Measurements from ENCODE around the gene RAF1.
"Not testable (repeated sequence)": the region's sequence is repeated elsewhere in the genome, so short reads cannot be mapped to it uniquely, and the experiment has no call there.

The RAF1 gene

GRCh38 chr3:12663936-12664908 is at the start of gene RAF1:
Gene RAF1, minus strand, starts transcription at chr3:12664117. Its CDS starts 45,396 bp downstream, at chr3:12618721.
- in situ Hi-C loops (cut with HindIII; ENCODE audit: low sequenced_read_pairs) = no loop called here

- in situ Hi-C loops (cut with HindIII; ENCODE audit: low sequenced_read_pairs) = no loop called here
Observed at GRCh38 chr3:12710062-12710461, 46.1 kb upstream of the RAF1 start.

- in situ Hi-C loops (cut with HindIII; ENCODE audit: low sequenced_read_pairs) = no loop called here
Observed at GRCh38 chr3:12709334-12709733, 45.4 kb upstream of the RAF1 start.

DNA sequence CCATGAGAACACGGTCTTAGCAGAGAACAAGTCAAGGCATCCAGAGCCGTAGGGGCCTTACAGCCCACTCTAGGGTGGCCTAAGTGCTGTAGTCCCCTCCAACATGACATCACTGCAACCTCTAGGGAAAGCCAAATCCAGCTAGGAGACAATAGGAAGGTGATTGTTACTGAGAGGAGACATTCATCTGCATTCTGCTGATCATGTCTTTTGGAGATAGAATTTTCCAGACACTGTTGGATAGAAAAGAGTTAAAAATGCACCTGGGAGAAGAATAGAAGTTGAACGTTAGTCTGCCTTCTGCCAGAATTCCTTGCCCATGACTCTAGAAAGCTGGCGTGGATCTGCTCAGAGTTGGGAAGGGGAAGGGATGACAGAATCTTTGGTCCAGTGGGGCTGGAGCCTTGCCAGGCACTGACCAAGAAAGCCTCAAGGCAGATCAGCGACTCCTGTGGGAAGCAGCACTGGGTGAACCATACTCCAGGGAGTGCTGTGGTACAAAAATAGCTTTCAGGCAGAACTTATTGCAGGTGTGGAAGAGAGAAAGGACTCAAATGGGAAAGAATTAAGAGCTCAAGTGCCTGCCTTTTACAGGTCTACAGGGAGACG is 44.8 kb upstream of the RAF1 start:
- in situ Hi-C loops (cut with HindIII; ENCODE audit: low sequenced_read_pairs) = no loop called here

GRCh38 chr3:12707449-12707848 is 43.5 kb upstream of the RAF1 start:
- in situ Hi-C loops (cut with HindIII; ENCODE audit: low sequenced_read_pairs) = no loop called here

GRCh38 chr3:12706504-12707253 is 42.8 kb upstream of the RAF1 start:
- in situ Hi-C loops (cut with HindIII; ENCODE audit: low sequenced_read_pairs) = no loop called here

GRCh38 chr3:12705981-12706380 is 42.1 kb upstream of the RAF1 start:
- in situ Hi-C loops (cut with HindIII; ENCODE audit: low sequenced_read_pairs) = no loop called here

DNA sequence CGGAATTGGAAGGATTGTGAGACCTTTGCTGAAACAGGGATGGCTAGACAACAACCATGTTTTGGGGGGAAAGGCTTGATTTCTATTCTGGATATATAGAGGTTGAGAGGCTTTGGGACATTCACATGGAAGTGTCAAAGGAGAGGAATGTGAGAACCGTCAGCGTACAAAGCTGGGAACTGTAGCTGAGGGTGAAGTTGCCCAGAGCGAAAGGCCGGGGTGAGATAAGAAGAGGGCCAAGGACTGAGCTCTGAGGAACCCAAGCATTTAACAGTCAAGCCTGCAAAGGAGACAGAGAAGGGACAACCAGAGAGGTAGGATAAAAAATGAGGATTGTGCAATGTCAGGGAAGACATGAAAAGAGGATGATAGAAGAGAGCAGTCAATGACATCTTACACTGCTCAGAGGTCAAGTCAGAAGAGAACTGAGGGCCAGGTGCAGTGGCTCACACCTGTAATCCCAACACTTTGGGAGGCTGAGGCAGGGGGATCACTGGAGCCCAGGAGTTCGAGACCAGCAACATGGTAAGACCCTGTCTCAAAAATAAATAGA is 41.5 kb upstream of the RAF1 start:
- in situ Hi-C loops (cut with HindIII; ENCODE audit: low sequenced_read_pairs) = no loop called here

DNA sequence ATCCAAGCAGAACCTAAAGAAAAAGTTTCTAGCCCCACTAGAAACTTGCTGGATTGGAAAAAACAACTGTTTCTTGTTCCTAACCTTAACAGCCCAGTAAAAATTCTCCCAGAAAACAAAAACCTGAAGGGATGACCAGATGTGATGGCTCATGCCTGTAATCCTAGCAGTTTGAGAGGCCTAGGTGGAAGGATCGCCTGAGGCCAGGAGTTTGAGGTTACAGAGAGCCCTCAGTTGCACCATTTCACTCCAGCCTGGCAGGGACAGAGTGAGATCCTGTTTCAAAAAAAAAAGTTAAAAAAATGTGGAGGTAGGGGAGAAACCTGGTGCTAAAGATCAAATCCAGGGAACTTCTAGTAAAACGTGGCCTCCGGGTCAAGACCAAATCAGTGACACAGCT is 38.6 kb upstream of the RAF1 start:
- in situ Hi-C loops (cut with HindIII; ENCODE audit: low sequenced_read_pairs) = no loop called here

- in situ Hi-C loops (cut with HindIII; ENCODE audit: low sequenced_read_pairs) = not testable (repeated sequence)
Observed at GRCh38 chr3:12701601-12702000, 37.7 kb upstream of the RAF1 start.

- in situ Hi-C loops (cut with HindIII; ENCODE audit: low sequenced_read_pairs) = no loop called here
Observed at GRCh38 chr3:12700800-12701199, 36.9 kb upstream of the RAF1 start.

GRCh38 chr3:12695916-12696315 is 32.0 kb upstream of the RAF1 start:
- in situ Hi-C loops (cut with HindIII; ENCODE audit: low sequenced_read_pairs) = no loop called here

DNA sequence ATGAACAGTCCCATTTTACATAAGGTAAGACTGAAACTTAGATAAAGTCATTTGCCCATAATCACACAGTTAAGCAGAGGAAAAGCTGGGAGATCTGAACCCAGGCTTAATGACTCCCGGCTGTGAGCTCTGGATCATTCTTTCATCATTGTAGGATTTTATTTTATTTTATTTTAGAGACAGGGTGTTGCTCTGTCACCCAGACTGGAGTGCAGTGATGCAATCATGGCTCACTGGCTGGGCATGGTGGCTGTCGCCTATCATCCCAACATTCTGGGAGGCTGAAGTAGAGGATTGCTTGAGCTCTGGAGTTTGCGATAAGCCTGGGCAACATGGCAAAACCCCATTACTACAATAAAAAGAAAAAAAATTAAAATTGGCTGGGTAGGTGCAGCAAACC is 31.2 kb upstream of the RAF1 start:
- in situ Hi-C loops (cut with HindIII; ENCODE audit: low sequenced_read_pairs) = no loop called here

DNA sequence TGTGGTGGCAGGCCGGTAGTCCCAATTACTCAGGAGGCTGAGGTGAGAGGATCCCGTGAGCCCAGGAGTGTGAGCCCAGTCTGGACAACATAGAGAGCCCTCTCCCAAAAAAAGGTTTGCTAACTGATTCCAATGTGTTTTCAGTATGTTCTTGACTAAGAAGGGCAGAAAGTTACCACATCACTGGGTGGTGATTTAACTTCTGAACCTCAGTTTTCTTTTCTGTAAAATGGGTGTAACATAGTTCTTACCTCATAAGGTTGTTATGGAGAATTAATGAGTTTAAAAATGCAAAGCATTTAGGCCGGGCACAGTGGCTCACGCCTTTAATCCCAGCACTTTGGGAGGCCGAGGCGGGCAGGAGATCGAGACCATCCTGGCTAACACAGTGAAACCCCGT is 28.5 kb upstream of the RAF1 start:
- in situ Hi-C loops (cut with HindIII; ENCODE audit: low sequenced_read_pairs) = no loop called here

GRCh38 chr3:12689997-12690711 is 26.2 kb upstream of the RAF1 start:
- in situ Hi-C loops (cut with HindIII; ENCODE audit: low sequenced_read_pairs) = no loop called here

- in situ Hi-C loops (cut with HindIII; ENCODE audit: low sequenced_read_pairs) = no loop called here
Observed at GRCh38 chr3:12687948-12688347, 24.0 kb upstream of the RAF1 start.

- in situ Hi-C loops (cut with HindIII; ENCODE audit: low sequenced_read_pairs) = no loop called here
Observed at GRCh38 chr3:12686096-12686495, 22.2 kb upstream of the RAF1 start.

- in situ Hi-C loops (cut with HindIII; ENCODE audit: low sequenced_read_pairs) = no loop called here
Observed at GRCh38 chr3:12681943-12682390, 18.1 kb upstream of the RAF1 start.

DNA sequence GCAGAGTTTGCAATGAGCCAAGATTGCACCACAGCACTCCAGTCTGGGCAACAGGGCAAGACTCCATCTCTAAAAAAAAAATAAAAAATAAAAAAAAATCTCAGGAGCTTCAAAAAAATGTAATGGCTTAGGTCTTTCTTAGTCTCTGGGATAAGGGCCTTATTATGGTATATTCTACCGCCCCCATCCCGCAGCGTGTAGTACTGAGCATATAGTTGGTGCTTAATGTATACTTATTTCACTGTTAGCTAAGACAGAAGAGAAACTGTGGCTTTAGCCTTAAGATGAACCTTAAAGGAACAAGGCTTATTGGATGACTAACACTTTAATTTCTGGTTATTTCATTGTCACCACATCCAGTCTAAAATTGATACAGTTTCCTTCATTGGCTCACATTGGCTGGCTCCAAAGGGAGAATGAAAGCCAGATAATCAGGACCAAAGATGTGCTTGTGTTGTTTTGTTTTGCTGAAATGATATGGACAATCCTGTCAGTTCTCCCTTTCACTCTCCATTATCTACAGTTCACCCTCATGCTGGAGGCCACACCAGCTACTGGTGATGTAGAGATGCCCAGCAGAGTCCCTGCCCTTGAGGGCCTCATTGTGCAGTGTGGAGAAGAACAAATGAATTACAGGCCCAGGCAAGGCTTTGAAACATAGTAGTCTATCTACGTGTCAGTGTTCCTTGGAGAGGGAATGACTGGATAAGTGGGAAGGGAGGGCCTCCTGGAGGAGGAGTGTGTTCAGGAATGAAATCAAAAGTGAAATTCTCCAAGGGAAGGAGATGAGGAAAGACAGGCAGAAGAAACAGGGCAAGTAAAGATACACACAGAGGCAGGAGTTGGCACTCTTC is 17.4 kb upstream of the RAF1 start:
- in situ Hi-C loops (cut with HindIII; ENCODE audit: low sequenced_read_pairs) = no loop called here

GRCh38 chr3:12679468-12679867 is 15.6 kb upstream of the RAF1 start:
- in situ Hi-C loops (cut with HindIII; ENCODE audit: low sequenced_read_pairs) = no loop called here
